GM23338 (cell line): ENCODE results near the gene B4GALNT2. TPM values are rescaled to one million over a fixed set of nuclear protein-coding genes. Genes with fewer than 3 reads are reported as not detected.

Experiments
- ATAC-seq: fragments of 200-7000 bp; cut with Tn5 transposase; 3 replicates; pipeline ENCODE4 v1.9.1; 2020
- DNase-seq: peaks from one replicate; pipeline ENCODE4 v3.0.0-alpha.2; 2015; ENCODE audit warnings: low spot score
- H2AFZ ChIP-seq: fragments of 200-600 bp; sonication (generic); 2 replicates; pipeline ENCODE4 v1.8.0; 2016; ENCODE audit warnings: antibody characterized with exemption, mild to moderate bottlenecking, moderate library complexity
- H3F3A ChIP-seq: fragments of 200-600 bp; sonication (generic); replicated peaks from 2 replicates; pipeline ENCODE4 v1.8.0; 2017; ENCODE audit warnings: antibody characterized with exemption, mixed run types, low read depth
- H3K27ac ChIP-seq: fragments of 200-600 bp; sonication (generic); 2 replicates; pipeline ENCODE4 v1.6.1; 2016; ENCODE audit warnings: low read depth
- H3K27me3 ChIP-seq: fragments of 200-600 bp; sonication (generic); 2 replicates; pipeline ENCODE4 v1.8.0; 2016; ENCODE audit warnings: mild to moderate bottlenecking, mixed run types, moderate library complexity; ENCODE audit not compliant: insufficient read depth
- H3K36me3 ChIP-seq: fragments of 200-600 bp; sonication (generic); 2 replicates; pipeline ENCODE4 v1.8.0; 2016; ENCODE audit warnings: mild to moderate bottlenecking; ENCODE audit not compliant: insufficient read depth
- H3K4me1 ChIP-seq: fragments of 200-600 bp; sonication (generic); 2 replicates; pipeline ENCODE4 v1.8.0; 2016; ENCODE audit warnings: mild to moderate bottlenecking, moderate library complexity; ENCODE audit not compliant: insufficient read depth
- H3K4me2 ChIP-seq: fragments of 200-600 bp; sonication (generic); 2 replicates; pipeline ENCODE4 v1.7.1; 2017; ENCODE audit warnings: mixed run types
- H3K4me3 ChIP-seq: fragments of 200-600 bp; sonication (generic); 2 replicates; pipeline ENCODE4 v1.6.1; 2016; ENCODE audit warnings: mixed run types
- H3K79me2 ChIP-seq: fragments of 200-600 bp; sonication (generic); replicated peaks from 2 replicates; pipeline ENCODE4 v1.8.0; 2017; ENCODE audit warnings: mild to moderate bottlenecking; ENCODE audit not compliant: insufficient read depth
- H3K9me2 ChIP-seq: fragments of 200-600 bp; sonication (generic); 2 replicates; pipeline ENCODE4 v1.8.0; 2017; ENCODE audit not compliant: insufficient read depth
- H4K20me1 ChIP-seq: fragments of 200-600 bp; sonication (generic); replicated peaks from 2 replicates; pipeline ENCODE4 v1.8.0; 2017; ENCODE audit warnings: mild to moderate bottlenecking; ENCODE audit not compliant: insufficient read depth
- H3K27ac Mint-ChIP-seq: 2 replicates; pipeline ENCODE4 v1.8.0; 2020; ENCODE audit warnings: inconsistent platforms, mild to moderate bottlenecking, moderate library complexity, mixed read lengths
- H3K27me3 Mint-ChIP-seq: 3 replicates; pipeline ENCODE4 v1.8.0; 2022; ENCODE audit warnings: low read depth, mild to moderate bottlenecking, moderate library complexity, mixed read lengths, inconsistent platforms; ENCODE audit not compliant: insufficient read depth, poor library complexity
- H3K36me3 Mint-ChIP-seq: 3 replicates; pipeline ENCODE4 v1.8.0; 2021; ENCODE audit warnings: low read depth, mild to moderate bottlenecking, inconsistent platforms, moderate library complexity, mixed read lengths
- H3K4me1 Mint-ChIP-seq: 3 replicates; pipeline ENCODE4 v1.8.0; 2020; ENCODE audit warnings: mild to moderate bottlenecking, inconsistent platforms, mixed read lengths
- H3K4me3 Mint-ChIP-seq: 3 replicates; pipeline ENCODE4 v1.8.0; 2021; ENCODE audit warnings: moderate library complexity, mild to moderate bottlenecking, inconsistent platforms, mixed read lengths
- H3K9me3 Mint-ChIP-seq: 3 replicates; pipeline ENCODE4 v1.8.0; 2020; ENCODE audit warnings: moderate library complexity, mild to moderate bottlenecking, inconsistent platforms, mixed read lengths
- CREB1 ChIP-seq: fragments of 250-450 bp; sonication (Bioruptor Pico); IDR thresholded peaks from 2 replicates; pipeline ENCODE4 v1.5.0; 2020; ENCODE audit warnings: low read depth, mild to moderate bottlenecking, moderate library complexity
- EZH2 ChIP-seq: fragments of 200-600 bp; sonication (generic); IDR thresholded peaks from one replicate; pipeline ENCODE4 v1.8.0; 2017; ENCODE audit warnings: antibody characterized with exemption, mild to moderate bottlenecking, low read depth; ENCODE audit not compliant: unreplicated experiment
- EZH2phosphoT487 ChIP-seq: fragments of 200-600 bp; sonication (generic); IDR thresholded peaks from one replicate; pipeline ENCODE4 v1.8.1; 2018; ENCODE audit warnings: antibody characterized with exemption; ENCODE audit not compliant: unreplicated experiment
- JUNB ChIP-seq: IDR thresholded peaks from one replicate; pipeline ENCODE4 v1.6.1; 2016; ENCODE audit warnings: antibody characterized with exemption; ENCODE audit not compliant: unreplicated experiment
- NANOG ChIP-seq: IDR thresholded peaks from 2 replicates; pipeline ENCODE4 v1.6.1; 2016; ENCODE audit warnings: antibody characterized with exemption, borderline replicate concordance
- POLR2AphosphoS5 ChIP-seq: IDR thresholded peaks from 2 replicates; pipeline ENCODE4 v1.6.1; 2016; ENCODE audit warnings: antibody characterized with exemption, low read depth
- STAT1 ChIP-seq: IDR thresholded peaks from one replicate; pipeline ENCODE4 v1.6.1; 2016; ENCODE audit warnings: antibody characterized with exemption; ENCODE audit not compliant: unreplicated experiment
- ZNF114 ChIP-seq: fragments of 250-450 bp; sonication (Bioruptor Pico); IDR thresholded peaks from 2 replicates; pipeline ENCODE4 v1.5.0; 2020; ENCODE audit warnings: mild to moderate bottlenecking, moderate library complexity
- ZNF331 ChIP-seq: fragments of 250-450 bp; sonication (Bioruptor Pico); IDR thresholded peaks from 2 replicates; pipeline ENCODE4 v1.5.0; 2020; ENCODE audit warnings: low read depth, mild to moderate bottlenecking, moderate library complexity
- polyA plus RNA-seq: library from polyadenylated mRNA; unstranded; fragments of >200 nt; fragmentation: Nextera tagmentation; extraction: Ambion mirVana; gene quantifications from 2 replicates; pipeline ENCODE4 v1.2.1, GENCODE V29; 2016
- total RNA-seq: library from RNA; depleted of rRNA; stranded (reverse); fragments of >200 nt; shearing (Covaris generic); gene quantifications from 2 replicates; pipeline ENCODE4 v1.2.3, GENCODE V29; 2014
- TF ChIP-seq, protein P1 (sequence below), 2 experiments: fragments of 200-600 bp in 1 of 2; sonication (generic) in 1 of 2; conservative IDR thresholded peaks; 2 replicates each; pipeline versions ENCODE4 v1.5.1 to v1.6.1; 2016 to 2017; ENCODE audit warnings: antibody characterized with exemption in 2 of 2, low read depth in 2 of 2, mild to moderate bottlenecking in 2 of 2, moderate library complexity in 1 of 2
- TF ChIP-seq, protein P2 (sequence below): IDR thresholded peaks from 2 replicates; pipeline ENCODE4 v1.6.1; 2016; ENCODE audit warnings: antibody characterized with exemption

Gene B4GALNT2
- total and polyA plus RNA-seq, 2 experiments from 2014 or later: not detected

GRCh38 chr17:49151996-49152395 lies 19.4 kb downstream of the B4GALNT2 start:
- ATAC-seq (no peak), DNase-seq (no peak)
- Histone ChIP-seq H3K36me3 (no peaks in the 10 kb centered on the region), H3K9me2 (no peaks in the 10 kb centered on the region), H3K79me2 (no peaks in the 10 kb centered on the region), H3K4me2 (no peak overlapping the region), H3K27ac (no peak overlapping the region), H4K20me1 (no peaks in the 10 kb centered on the region; the same call in 1 of the 2 replicates), H3K27me3 (no peaks in the 10 kb centered on the region), H3K4me1 (no peaks in the 10 kb centered on the region), H2AFZ (no peak overlapping the region), H3K4me3 (no peak overlapping the region), H3F3A (no peaks in the 10 kb centered on the region)
- Mint-ChIP-seq H3K4me1 (no peaks in the 10 kb centered on the region), H3K9me3 (no peaks in the 10 kb centered on the region; the same call in 2 of the 3 replicates), H3K27me3 (peaks cover 11% of the 10 kb centered on the region), H3K4me3 (no peak overlapping the region), H3K27ac (no peak overlapping the region), H3K36me3 (no peaks in the 10 kb centered on the region)
- TF ChIP-seq STAT1: no peak

DNA sequence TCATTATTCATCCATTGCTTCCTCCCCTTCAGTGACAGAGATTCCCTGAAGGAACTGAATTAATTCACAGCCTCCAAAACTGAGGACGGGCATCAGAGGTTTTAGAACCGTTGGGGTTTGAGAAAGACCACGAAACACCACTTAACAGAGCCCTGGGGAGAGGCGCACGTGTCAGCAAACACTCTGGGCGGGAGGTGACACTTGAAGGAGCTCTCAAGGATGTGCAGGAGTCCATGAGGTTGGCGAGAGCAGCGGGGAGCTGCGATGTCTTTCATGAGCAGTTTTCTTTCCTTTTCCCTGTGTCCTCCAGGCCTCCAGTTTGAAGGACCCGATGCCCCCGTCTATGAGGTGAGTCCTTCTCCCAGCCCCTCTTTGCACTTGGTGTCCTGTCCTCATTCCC lies 23.7 kb downstream of the B4GALNT2 start:
- no peaks in the 10 kb centered on the region for H3K36me3 Mint-ChIP-seq
- Histone ChIP-seq H3K79me2 (no peaks in the 10 kb centered on the region), H3K4me2 (no peak overlapping the region), H3K36me3 (no peaks in the 10 kb centered on the region), H3K9me2 (no peaks in the 10 kb centered on the region), H4K20me1 (no peaks in the 10 kb centered on the region), H3K4me1 (no peaks in the 10 kb centered on the region), H3K4me3 (no peak overlapping the region), H3K27me3 (no peaks in the 10 kb centered on the region), H3F3A (no peaks in the 10 kb centered on the region), H2AFZ (no peak overlapping the region), H3K27ac (no peak overlapping the region)
- no peak for TF ChIP-seq CREB1 (CRISPR knock-in tag)
- TF ChIP-seq ZNF114 (CRISPR knock-in tag): no peak
- no peak for TF ChIP-seq STAT1
- no peak for TF ChIP-seq JUNB
- no peak for TF ChIP-seq NANOG
- TF ChIP-seq EZH2phosphoT487: no peak
- TF ChIP-seq EZH2: no peak
- TF ChIP-seq, protein P1, sequence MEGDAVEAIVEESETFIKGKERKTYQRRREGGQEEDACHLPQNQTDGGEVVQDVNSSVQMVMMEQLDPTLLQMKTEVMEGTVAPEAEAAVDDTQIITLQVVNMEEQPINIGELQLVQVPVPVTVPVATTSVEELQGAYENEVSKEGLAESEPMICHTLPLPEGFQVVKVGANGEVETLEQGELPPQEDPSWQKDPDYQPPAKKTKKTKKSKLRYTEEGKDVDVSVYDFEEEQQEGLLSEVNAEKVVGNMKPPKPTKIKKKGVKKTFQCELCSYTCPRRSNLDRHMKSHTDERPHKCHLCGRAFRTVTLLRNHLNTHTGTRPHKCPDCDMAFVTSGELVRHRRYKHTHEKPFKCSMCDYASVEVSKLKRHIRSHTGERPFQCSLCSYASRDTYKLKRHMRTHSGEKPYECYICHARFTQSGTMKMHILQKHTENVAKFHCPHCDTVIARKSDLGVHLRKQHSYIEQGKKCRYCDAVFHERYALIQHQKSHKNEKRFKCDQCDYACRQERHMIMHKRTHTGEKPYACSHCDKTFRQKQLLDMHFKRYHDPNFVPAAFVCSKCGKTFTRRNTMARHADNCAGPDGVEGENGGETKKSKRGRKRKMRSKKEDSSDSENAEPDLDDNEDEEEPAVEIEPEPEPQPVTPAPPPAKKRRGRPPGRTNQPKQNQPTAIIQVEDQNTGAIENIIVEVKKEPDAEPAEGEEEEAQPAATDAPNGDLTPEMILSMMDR (conservative IDR thresholded peaks at IDR 0.05; ENCODE audit: low read depth in 2 of 2): no peak
- TF ChIP-seq ZNF331 (CRISPR knock-in tag): no peak
- TF ChIP-seq, protein P2, sequence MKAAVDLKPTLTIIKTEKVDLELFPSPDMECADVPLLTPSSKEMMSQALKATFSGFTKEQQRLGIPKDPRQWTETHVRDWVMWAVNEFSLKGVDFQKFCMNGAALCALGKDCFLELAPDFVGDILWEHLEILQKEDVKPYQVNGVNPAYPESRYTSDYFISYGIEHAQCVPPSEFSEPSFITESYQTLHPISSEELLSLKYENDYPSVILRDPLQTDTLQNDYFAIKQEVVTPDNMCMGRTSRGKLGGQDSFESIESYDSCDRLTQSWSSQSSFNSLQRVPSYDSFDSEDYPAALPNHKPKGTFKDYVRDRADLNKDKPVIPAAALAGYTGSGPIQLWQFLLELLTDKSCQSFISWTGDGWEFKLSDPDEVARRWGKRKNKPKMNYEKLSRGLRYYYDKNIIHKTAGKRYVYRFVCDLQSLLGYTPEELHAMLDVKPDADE: no peak
- no peak for TF ChIP-seq POLR2AphosphoS5
- no peak overlapping the region for H3K27ac Mint-ChIP-seq
- no peak for DNase-seq
- H3K9me3 Mint-ChIP-seq: no peaks in the 10 kb centered on the region; the same call in 2 of the 3 replicates
- no peak for ATAC-seq
- H3K4me1 Mint-ChIP-seq: no peaks in the 10 kb centered on the region
- peaks cover 13% of the 10 kb centered on the region for H3K27me3 Mint-ChIP-seq
- H3K4me3 Mint-ChIP-seq: no peak overlapping the region
